Upper lobe of left lung (tissue), 6 donors: ENCODE results near the gene MMP28. TPM values are rescaled to one million over a fixed set of nuclear protein-coding genes. Genes with fewer than 3 reads are reported as not detected.

Experiments
- ATAC-seq, 2 donors: fragments of 200-7000 bp; cut with Tn5 transposase; one replicate each; pipeline ENCODE4 v1.9.1; 2022; ENCODE audit warnings: mild to moderate bottlenecking in 2 of 2, moderate library complexity in 2 of 2; ENCODE audit not compliant: low FRiP score in 2 of 2
- DNase-seq, 2 donors: peaks; one replicate each; pipeline ENCODE4 v3.0.0-alpha.2; 2019 to 2020
- H3K27ac ChIP-seq, 4 donors: fragments of 200-600 bp; sonication (generic); one replicate each; pipeline ENCODE4 v1.5.1; 2016 to 2019
- H3K27me3 ChIP-seq, 4 donors: fragments of 200-600 bp; sonication (generic); one replicate each; pipeline ENCODE4 v1.5.1; 2017 to 2019
- H3K36me3 ChIP-seq, 4 donors: fragments of 200-600 bp; sonication (generic); one replicate each; pipeline ENCODE4 v1.5.1; 2016 to 2019
- H3K4me1 ChIP-seq, 4 donors: fragments of 200-600 bp; sonication (generic); one replicate each; pipeline ENCODE4 v1.5.1; 2018 to 2019
- H3K4me3 ChIP-seq, 4 donors: fragments of 200-600 bp; sonication (generic); one replicate each; pipeline ENCODE4 v1.5.1; 2017 to 2019; ENCODE audit warnings: mild to moderate bottlenecking in 2 of 4, moderate library complexity in 1 of 4
- H3K9me3 ChIP-seq, 4 donors: fragments of 200-600 bp; sonication (generic); one replicate each; pipeline ENCODE4 v1.5.1; 2018 to 2019
- EP300 ChIP-seq, 4 donors: sonication (generic); formaldehyde crosslinking; IDR thresholded peaks; one replicate each; pipeline ENCODE4 v1.5.1; 2017; ENCODE audit warnings: antibody characterized with exemption in 4 of 4, control low read depth in 2 of 4
- POLR2A ChIP-seq, 4 donors: fragments of 450-650 bp; IDR thresholded peaks; one replicate each; pipeline ENCODE4 v1.5.1; 2016 to 2017; ENCODE audit warnings: antibody characterized with exemption in 4 of 4, mild to moderate bottlenecking in 2 of 4
- POLR2AphosphoS5 ChIP-seq, 2 donors: sonication (generic); formaldehyde crosslinking; IDR thresholded peaks; one replicate each; pipeline ENCODE4 v1.5.1; 2017; ENCODE audit warnings: antibody characterized with exemption in 2 of 2
- WGBS, 2 donors: methylation state at CpG; one replicate each; pipeline ENCODE4 v1.1.5; 2017 to 2018; 5-methylcytosine and 5-hydroxymethylcytosine counted together
- total RNA-seq, 6 donors: library from RNA; depleted of rRNA in 4 of 6; stranded (reverse); fragments of >200 nt in 4 of 6; gene quantifications; one replicate each; pipeline versions ENCODE4 v1.1.0 to v1.2.1, GENCODE V29; 2016 to 2021
- TF ChIP-seq, protein P1 (sequence below), 6 experiments: fragments of 450-650 bp in 4 of 6; fragments of 200-600 bp in 2 of 6; sonication (generic) in 2 of 6; IDR thresholded peaks; one replicate each; pipeline ENCODE4 v1.5.1; 2016 to 2019; ENCODE audit warnings: antibody characterized with exemption in 6 of 6
- donor health status: DM: no; HTN: no; CAD: no; lungs with moderate emphysema.
- donor health status: DM: no; HTN: yes; CAD: no; lungs with severe emphysema.

The MMP28 gene
- total RNA-seq, 6 donors from 2014 or later, result 51.1 to 134 (median 98.5) TPM

DNA sequence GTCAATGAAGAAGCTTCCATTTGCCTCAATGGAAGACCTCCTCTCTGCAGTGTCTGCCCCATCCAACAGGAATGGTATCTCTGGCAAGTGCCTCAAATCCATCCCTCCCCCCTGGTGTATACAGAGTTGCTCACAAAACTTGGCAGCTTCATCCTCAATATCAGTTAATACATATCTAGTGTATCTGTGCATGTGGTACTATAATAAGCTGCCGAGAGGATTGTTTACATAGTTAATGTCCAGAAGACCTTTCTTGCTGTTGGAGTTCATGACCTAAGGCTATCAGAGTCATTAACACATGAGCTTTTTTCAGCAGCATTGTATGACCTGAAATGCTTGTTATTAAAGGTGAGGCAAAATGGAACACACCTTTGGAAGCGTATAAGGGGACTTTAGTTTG, 78.0 kb downstream of the MMP28 start:
- DNase-seq (no peak), ATAC-seq (peak in 1 of 2 donors; percentile 61)
- peaks cover 29 to 41% (median 38%) of the 10 kb centered on the region in 4 donors for H3K4me1 ChIP-seq
- H3K27ac ChIP-seq, result peak overlapping the region; percentile 45 to 70 (median 64)
- TF ChIP-seq POLR2A (IDR thresholded peaks at IDR 0.05) (no peak), POLR2AphosphoS5 (IDR thresholded peaks at IDR 0.05) (no peak), EP300 (IDR thresholded peaks at IDR 0.05) (no peak)
- H3K27me3 ChIP-seq, result no peaks in the 10 kb centered on the region
- WGBS, 2 donors, result 34 to 53% methylated on average over 2 of the region's 2 CpGs
- peaks cover 4 to 52% (median 10%) of the 10 kb centered on the region in 4 donors for H3K36me3 ChIP-seq
- no peaks in the 10 kb centered on the region for H3K9me3 ChIP-seq
- H3K4me3 ChIP-seq, result no peak overlapping the region

GRCh38 chr17:35716897-35717465, 78.5 kb downstream of the MMP28 start:
- H3K27me3 ChIP-seq, result no peaks in the 10 kb centered on the region
- TF ChIP-seq POLR2AphosphoS5 (IDR thresholded peaks at IDR 0.05) (peak; percentile 64 to 71), EP300 (IDR thresholded peaks at IDR 0.05) (peak in 3 of 4 donors; percentile 37 to 89 (median 83)), POLR2A (IDR thresholded peaks at IDR 0.05) (no peak)
- TF ChIP-seq, protein P1, sequence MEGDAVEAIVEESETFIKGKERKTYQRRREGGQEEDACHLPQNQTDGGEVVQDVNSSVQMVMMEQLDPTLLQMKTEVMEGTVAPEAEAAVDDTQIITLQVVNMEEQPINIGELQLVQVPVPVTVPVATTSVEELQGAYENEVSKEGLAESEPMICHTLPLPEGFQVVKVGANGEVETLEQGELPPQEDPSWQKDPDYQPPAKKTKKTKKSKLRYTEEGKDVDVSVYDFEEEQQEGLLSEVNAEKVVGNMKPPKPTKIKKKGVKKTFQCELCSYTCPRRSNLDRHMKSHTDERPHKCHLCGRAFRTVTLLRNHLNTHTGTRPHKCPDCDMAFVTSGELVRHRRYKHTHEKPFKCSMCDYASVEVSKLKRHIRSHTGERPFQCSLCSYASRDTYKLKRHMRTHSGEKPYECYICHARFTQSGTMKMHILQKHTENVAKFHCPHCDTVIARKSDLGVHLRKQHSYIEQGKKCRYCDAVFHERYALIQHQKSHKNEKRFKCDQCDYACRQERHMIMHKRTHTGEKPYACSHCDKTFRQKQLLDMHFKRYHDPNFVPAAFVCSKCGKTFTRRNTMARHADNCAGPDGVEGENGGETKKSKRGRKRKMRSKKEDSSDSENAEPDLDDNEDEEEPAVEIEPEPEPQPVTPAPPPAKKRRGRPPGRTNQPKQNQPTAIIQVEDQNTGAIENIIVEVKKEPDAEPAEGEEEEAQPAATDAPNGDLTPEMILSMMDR (IDR thresholded peaks at IDR 0.05), result no peak
- 47 to 50% methylated on average over 4 of the region's 4 CpGs for WGBS, 2 donors
- H3K4me3 ChIP-seq, result no peak overlapping the region
- ATAC-seq (peak; percentile 50 to 86), DNase-seq (peak in 1 of 2 donors; percentile 53)
- peaks cover 31 to 44% (median 41%) of the 10 kb centered on the region in 4 donors for H3K4me1 ChIP-seq
- peak overlapping the region; percentile 45 to 74 (median 69) for H3K27ac ChIP-seq
- H3K36me3 ChIP-seq, result peaks cover 4 to 51% (median 10%) of the 10 kb centered on the region in 4 donors
- no peaks in the 10 kb centered on the region for H3K9me3 ChIP-seq

GRCh38 chr17:35716173-35716572, 79.3 kb downstream of the MMP28 start:
- Histone ChIP-seq H3K27ac (peak overlapping the region; percentile 45 to 74 (median 69)), H3K27me3 (no peaks in the 10 kb centered on the region), H3K36me3 (peaks cover 3 to 52% (median 11%) of the 10 kb centered on the region in 4 donors), H3K9me3 (no peaks in the 10 kb centered on the region), H3K4me3 (no peak overlapping the region), H3K4me1 (peaks cover 31 to 44% (median 41%) of the 10 kb centered on the region in 4 donors)
- 83 to 89% methylated on average over 3 of the region's 3 CpGs for WGBS, 2 donors
- TF ChIP-seq EP300 (IDR thresholded peaks at IDR 0.05), result no peak
- TF ChIP-seq, protein P1 (IDR thresholded peaks at IDR 0.05), result no peak
- no peak for TF ChIP-seq POLR2A (IDR thresholded peaks at IDR 0.05)
- TF ChIP-seq POLR2AphosphoS5 (IDR thresholded peaks at IDR 0.05), result no peak
- ATAC-seq (no peak), DNase-seq (no peak)

Other genes with a start within 250 kb of the MMP28 start
- gene SLFN14, start 234.8 kb downstream of the MMP28 start, total RNA-seq, result 1 to 10 TPM in 1 of 6 donors, under 1 TPM in 4, not detected in 1; 0.09 to 1.8 (median 0.30) TPM
- 1 to 10 TPM; 3.8 to 6.6 (median 5.2) TPM for gene PEX12, start 217.1 kb downstream of the MMP28 start, total RNA-seq
- 100 to 1,000 TPM in 3 of 6 donors, 10 to 100 TPM in 3; 52.7 to 140 (median 101) TPM for gene AP2B1, start 208.3 kb downstream of the MMP28 start, total RNA-seq
- gene RASL10B, start 64.0 kb downstream of the MMP28 start, total RNA-seq, result 1 to 10 TPM; 1.0 to 4.1 (median 1.7) TPM
- 1 to 10 TPM in 5 of 6 donors, under 1 TPM in 1; 0.37 to 7.4 (median 3.3) TPM for gene GAS2L2, start 42.4 kb downstream of the MMP28 start, total RNA-seq
- gene C17orf50, start 34.8 kb downstream of the MMP28 start, total RNA-seq, result 1 to 10 TPM in 1 of 6 donors, under 1 TPM in 1, not detected in 4; 0.46 to 1.1 TPM
- 100 to 1,000 TPM in 2 of 6 donors, 10 to 100 TPM in 4; 42.4 to 137 (median 93.0) TPM for gene TAF15, start 13.8 kb upstream of the MMP28 start, total RNA-seq
- under 1 TPM in 2 of 6 donors, not detected in 4; 0.13 to 0.30 TPM for gene HEATR9, start 73.2 kb upstream of the MMP28 start, total RNA-seq
- gene CCL5, start 84.7 kb upstream of the MMP28 start, total RNA-seq, result 10 to 100 TPM; 11.5 to 17.6 (median 15.3) TPM
- not detected for gene RDM1, start 135.1 kb upstream of the MMP28 start, total RNA-seq
- gene LYZL6, start 148.1 kb upstream of the MMP28 start, total RNA-seq, result not detected
- gene CCL16, start 185.9 kb upstream of the MMP28 start, total RNA-seq, result under 1 TPM in 2 of 6 donors, not detected in 4; 0.20 to 0.61 TPM
- gene CCL14, start 191.1 kb upstream of the MMP28 start, total RNA-seq, result 10 to 100 TPM in 2 of 6 donors, 1 to 10 TPM in 4; 1.0 to 90.7 (median 5.6) TPM
- gene CCL15, start 205.9 kb upstream of the MMP28 start, total RNA-seq, result 1 to 10 TPM in 2 of 6 donors, under 1 TPM in 2, not detected in 2; 0.72 to 2.6 (median 1.4) TPM
- gene CCL23, start 222.3 kb upstream of the MMP28 start, total RNA-seq, result 10 to 100 TPM in 4 of 6 donors, 1 to 10 TPM in 1, not detected in 1; 6.9 to 40.0 (median 16.6) TPM